A549 (cell line): ENCODE results near the gene LHX5.

Experiments used
- CHD4 ChIP-seq: fragments of 200-600 bp; sonication (generic); IDR thresholded peaks from 2 replicates; pipeline ENCODE4 v1.6.1; 2016; ENCODE audit warnings: antibody characterized with exemption, mild to moderate bottlenecking, borderline replicate concordance
- MAFK ChIP-seq: fragments of 450-650 bp; IDR thresholded peaks from 2 replicates; pipeline ENCODE4 v1.6.1; 2014; ENCODE audit not compliant: partially characterized antibody
- TF ChIP-seq, protein P1 (sequence below): fragments of >200 bp; sonication (Bioruptor Twin); formaldehyde crosslinking; IDR thresholded peaks from 3 replicates; pipeline ENCODE4 v1.5.1; 2016
- TF ChIP-seq, protein P2 (sequence below): fragments of 250-450 bp; sonication (Bioruptor Pico); IDR thresholded peaks from 2 replicates; pipeline ENCODE4 v1.5.0; 2021; ENCODE audit warnings: mild to moderate bottlenecking, moderate library complexity, borderline replicate concordance

GRCh38 chr12:113438523-113439300, 33.0 kb downstream of the LHX5 start:
- TF ChIP-seq CHD4, result no peak
- TF ChIP-seq, protein P1, sequence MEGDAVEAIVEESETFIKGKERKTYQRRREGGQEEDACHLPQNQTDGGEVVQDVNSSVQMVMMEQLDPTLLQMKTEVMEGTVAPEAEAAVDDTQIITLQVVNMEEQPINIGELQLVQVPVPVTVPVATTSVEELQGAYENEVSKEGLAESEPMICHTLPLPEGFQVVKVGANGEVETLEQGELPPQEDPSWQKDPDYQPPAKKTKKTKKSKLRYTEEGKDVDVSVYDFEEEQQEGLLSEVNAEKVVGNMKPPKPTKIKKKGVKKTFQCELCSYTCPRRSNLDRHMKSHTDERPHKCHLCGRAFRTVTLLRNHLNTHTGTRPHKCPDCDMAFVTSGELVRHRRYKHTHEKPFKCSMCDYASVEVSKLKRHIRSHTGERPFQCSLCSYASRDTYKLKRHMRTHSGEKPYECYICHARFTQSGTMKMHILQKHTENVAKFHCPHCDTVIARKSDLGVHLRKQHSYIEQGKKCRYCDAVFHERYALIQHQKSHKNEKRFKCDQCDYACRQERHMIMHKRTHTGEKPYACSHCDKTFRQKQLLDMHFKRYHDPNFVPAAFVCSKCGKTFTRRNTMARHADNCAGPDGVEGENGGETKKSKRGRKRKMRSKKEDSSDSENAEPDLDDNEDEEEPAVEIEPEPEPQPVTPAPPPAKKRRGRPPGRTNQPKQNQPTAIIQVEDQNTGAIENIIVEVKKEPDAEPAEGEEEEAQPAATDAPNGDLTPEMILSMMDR, result no peak
- no peak for TF ChIP-seq MAFK
- TF ChIP-seq, protein P2, sequence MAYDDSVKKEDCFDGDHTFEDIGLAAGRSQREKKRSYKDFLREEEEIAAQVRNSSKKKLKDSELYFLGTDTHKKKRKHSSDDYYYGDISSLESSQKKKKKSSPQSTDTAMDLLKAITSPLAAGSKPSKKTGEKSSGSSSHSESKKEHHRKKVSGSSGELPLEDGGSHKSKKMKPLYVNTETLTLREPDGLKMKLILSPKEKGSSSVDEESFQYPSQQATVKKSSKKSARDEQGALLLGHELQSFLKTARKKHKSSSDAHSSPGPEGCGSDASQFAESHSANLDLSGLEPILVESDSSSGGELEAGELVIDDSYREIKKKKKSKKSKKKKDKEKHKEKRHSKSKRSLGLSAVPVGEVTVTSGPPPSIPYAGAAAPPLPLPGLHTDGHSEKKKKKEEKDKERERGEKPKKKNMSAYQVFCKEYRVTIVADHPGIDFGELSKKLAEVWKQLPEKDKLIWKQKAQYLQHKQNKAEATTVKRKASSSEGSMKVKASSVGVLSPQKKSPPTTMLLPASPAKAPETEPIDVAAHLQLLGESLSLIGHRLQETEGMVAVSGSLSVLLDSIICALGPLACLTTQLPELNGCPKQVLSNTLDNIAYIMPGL (CRISPR knock-in tag), result no peak
